Activated T-cell treated with anti-CD3 and anti-CD28 coated beads, Interleukin-2, amount 50 U/mL, for 1 hour (primary cell): ENCODE results near the gene HID1.
A peak's percentile ranks its signal among the peaks of the same experiment; 100 is the strongest.

ENCODE experiments used
- DNase-seq: peaks from one replicate; pipeline ENCODE4 v3.0.0-alpha.2; 2020

HID1 gene

DNA sequence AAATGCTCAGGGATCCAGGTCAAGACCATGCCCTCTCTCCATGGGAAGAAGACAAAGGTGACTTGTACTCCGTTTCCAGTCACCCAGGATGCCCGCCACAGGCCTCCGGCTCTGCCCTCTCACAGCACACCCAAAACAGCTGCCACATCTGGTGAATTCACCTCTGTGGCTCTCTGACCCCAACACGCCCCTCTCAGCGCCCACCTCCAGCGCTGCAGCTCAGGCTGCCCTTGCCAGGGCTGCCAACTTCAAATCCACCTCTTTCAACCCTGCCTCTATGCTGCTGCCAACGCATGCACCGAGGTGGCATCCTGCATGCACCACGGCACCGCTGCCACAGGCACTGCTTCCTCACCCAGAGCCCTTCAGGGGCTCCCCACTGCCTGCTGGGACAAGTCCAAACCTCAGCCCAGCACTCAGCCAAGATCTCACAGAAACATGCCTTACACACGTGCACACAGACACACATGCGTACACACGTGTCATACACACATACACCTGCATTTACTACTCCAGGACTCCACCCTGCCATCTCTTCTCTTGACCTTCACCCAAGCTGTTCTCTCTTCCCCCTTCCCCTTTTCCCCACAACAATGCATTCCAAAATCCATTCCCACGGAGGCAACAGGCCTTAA lies 7.5 kb downstream of the HID1 start:
- no peak for DNase-seq

DNA sequence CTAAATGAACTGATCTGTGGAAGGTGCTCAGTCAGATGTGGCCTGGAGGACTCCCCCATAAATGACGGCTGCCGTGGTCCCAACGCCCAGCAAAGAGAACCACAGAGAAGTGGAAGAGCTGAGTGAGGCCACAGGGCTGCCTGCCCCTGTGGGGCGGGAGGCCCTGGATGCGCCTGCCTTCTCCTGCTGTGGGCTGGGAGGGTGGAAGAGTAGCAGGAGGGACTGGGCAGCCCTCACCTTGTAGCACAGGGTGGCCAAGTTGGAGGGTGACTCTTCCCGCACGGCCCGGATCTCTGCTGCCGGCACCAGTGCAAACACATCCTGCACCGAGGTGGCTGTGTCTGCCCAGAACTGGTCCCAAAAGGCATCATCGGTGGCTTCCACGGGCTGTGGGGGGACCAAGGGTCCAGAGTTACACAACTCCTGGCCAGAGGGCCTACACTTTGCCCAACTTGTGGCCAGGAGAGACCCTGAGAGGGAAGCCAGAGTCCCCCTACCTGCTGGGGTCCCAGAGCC lies 8.3 kb downstream of the HID1 start:
- no peak for DNase-seq

DNA sequence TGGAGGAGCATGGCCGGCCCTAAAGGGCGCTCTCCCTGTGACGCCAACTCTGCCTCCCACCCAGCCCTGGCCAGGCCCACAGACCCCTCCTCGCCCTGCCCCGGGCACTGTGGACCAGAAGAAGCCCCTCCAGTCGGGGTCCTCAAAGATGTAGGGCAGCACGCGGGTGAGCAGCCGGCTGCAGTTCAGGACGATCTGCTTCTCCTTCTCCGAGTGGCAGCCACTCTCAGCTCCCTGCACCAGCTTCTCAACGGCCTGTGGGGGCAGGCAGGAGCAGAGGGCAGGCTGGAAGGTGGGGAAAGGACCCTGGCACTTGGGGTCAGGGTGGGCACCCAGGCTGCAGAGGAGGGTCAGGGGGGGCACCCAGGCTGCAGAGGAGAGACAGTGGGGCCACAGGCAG lies 8.9 kb downstream of the HID1 start:
- DNase-seq, result no peak

DNA sequence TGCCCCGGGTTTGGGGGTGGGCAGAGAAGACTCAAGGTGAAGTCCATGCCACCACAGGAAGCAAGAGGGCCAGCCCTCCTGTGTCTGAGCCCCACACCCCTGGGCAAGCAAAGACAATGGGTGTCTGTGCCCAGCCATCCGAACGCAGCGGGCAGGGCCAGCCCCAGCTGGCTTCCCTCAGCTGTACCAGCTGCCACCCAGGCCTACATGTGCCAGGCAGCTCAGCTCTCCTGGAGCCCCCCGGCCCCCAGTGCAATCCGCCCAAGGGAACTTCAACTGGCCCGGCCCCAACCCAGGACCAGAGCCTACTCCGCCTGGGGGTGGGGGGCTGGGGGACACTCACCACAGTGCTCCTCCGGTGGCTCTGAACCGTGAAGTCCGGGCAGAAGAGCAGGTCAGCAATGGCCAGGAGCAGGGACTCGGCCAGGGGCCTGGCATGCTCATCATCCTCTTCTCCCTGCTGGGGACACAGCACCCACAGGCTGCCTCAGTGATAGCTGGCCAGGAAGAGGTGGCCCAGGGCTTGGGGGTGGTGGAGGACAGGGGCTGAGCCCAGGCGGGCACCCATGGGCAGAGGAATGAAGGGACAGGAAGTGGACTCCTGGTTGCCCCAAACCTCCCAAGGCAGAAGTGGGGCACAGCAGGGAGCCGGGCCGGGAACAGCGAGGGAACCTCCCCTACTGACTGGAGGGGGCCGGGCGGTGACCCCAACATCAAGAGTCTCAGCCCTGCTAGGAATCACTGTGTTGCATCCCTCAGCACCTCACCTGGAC lies 9.8 kb downstream of the HID1 start:
- DNase-seq, result no peak

DNA sequence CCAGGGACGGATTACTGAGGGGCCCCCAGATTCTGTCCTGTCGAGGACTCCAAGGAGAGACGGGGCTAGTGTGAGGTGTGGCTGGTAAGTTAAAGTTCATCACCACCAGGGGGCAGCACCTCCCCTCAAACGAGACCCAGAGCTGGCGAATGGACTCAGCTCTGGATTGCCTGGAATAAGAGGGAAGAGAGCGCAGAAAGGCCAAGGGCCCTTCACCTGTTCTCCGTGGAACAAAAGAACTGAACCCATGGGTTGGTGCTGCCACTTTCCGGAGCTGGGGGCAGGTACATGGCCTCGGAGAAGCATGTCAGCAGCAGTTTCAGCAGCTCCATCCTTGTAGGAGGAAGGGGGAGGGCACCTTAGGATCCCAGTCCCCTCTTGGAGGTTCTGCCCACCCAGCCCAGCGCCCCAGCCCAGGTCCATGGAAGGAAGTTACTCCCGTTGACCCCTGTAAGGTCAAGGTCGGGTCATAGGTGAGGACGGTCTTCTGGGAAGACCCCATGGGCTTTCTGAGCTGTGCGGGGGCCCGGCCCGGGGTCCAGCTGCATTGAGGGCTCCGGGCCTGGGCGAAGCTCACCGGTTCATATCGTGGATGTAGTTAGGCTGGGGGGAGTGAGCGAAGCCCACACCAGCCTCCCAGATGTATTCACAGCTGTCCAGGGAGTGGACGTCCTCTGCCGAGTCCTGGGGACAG lies 10.8 kb downstream of the HID1 start:
- peak; percentile 83 for DNase-seq

DNA sequence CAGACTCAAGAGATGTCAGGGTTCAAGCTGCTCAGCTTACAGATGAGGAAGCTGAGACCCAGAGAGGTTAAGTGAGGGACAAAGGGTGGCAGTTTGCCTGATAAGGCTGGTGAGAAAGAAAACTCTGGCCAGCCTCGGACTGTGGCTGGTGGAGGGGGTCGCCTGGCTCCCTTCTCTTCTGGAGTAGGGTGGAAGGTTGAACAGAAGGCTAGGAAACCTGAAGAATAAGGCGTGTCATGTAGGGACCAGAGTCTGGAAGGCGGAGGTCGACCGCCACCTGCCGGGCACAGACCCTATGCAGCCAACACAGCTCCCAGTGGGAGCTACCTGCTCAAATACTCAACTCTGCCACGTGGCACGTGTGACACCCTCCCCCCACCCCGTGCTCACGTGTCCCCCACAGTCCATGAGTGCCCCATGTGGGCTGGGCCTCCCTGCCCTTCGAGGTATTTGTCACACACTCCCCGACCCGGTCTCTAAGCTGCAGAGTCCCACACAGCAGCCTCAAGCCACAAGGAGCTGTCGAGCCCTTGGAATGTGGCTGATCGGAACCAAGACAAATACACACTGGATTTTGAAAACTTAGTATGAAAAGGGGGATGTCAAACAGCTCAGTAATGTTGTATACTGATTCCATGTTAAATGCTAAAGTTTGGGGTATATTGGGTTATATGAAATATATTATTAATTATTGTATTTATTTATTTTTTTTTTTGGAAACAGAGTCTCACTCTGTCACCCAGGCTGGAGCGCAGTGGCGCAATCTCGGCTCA lies 11.8 kb downstream of the HID1 start:
- peak; percentile 52 for DNase-seq

DNA sequence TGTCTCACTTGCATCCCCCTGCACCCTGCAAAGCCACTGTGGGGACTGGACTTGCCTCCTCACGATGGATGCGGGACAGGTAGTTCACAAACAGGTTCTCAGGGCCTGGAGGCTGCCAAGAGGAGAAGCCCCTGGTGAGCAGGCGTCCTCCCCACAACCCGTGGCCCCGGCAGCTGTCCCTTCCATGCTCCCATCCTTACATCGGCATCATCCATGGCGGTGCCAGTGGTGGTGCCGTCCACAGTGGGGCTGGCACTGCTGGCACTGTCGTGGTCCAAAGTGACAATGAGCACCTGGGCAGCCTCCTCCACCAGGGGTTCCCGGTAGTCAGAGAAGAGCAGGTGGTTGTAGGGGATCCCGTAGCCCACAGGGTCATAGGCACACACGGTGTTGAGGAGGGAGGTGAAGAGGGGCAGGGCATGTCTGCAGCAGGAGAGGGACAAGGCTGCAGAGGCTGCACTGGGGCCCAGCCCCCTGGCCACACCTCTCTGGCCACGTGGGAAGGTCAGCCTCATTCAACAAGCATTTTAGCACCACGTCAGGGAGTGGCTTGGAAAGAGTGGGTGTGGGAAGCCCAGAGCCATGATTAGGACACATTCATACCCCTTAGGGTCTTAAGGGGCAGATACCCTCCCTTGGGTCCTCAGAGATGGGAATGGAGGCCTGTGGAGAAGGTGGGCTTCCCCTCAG lies 12.6 kb downstream of the HID1 start:
- DNase-seq, result no peak

DNA sequence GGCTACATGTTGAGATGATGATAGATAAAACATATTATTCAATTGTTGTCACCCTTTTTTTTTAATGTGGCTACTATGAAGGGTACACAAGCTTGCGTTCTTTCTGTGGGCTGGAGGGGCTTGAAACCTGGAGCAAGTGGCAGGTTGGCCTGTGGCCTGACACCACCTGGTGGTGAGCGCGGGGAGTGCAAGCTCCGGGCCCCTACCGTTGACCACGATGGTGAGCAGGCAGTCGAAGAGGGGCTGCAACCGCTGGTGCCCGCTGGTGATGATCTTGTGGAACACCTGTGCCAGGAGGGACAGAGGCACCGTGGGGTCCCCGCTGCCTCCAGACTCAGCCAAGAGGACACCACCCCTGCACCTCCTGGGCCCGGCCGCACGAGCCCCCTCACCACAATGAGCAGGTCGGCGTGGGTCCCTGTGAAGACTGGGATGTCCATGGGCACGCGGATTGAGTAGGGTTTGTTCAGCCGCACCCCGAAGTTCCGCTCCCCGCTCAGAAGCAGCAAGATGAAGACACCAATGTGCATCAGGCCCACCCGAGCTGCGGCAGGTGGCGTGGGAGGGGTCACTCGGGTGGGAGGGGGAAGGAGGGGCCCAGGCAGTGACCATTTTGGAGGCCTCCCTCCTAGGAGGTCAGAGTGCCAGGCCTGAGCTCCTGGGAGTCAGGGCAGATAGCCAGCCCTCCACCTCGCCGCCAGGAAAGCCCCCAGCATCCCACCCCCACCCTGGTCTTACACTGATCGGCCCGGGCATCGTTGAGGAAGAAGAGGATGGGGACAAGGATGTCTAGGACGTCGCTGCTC lies 14.4 kb downstream of the HID1 start:
- DNase-seq, result peak; percentile 84

DNA sequence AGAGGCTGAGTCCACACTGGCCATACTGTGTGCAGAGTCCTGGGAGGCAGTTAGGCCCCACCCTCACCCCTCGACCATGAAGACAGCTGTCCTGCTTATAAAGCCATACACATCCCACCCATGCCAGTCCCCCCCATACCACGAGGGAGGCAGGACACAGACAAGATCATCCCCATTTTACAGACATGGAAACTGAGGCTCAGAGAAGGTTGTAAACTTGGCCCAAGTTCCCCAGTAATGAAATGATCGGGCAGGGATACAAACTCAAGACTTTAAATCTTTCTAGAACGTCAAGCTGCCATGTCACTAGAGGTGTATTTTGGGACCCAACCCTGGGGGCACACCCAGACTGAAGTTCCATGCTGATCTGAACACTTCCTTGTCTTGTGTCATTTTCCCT lies 16.5 kb downstream of the HID1 start:
- no peak for DNase-seq

DNA sequence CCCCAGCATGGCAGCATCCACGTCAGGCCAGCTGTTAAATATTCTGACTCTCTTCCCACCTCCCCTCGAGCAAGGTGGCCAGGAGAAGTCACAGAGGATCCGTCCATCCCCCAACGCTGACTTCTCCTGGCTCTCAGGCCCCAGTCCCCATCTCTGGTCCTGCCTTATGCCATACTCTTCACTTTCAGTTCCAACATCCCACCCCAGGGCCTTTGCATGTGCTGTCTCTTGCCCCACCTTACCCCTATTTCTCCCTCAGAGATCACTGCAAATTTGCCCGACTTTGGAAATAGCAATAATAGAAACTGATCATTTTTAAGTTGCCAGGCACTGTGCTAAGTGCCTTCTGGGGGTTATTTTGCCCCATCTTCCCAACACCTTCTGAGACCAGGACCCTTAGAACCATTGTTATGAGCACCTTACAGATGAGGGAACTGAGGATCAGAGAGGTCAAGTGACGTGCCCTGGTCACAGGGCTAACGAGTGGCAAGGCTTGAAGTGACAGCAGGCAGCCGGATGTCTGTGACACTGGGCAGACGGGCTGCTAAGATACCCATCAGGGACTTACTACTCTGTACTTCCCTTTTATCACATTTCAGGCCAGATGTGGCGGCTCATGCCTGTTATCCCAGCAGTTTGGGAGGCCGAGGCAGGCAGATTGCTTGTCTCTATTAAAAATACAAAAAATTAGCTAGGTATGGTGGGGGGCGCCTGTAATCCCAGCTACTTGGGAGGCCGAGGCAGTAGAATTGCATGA lies 17.7 kb downstream of the HID1 start:
- DNase-seq, result no peak

DNA sequence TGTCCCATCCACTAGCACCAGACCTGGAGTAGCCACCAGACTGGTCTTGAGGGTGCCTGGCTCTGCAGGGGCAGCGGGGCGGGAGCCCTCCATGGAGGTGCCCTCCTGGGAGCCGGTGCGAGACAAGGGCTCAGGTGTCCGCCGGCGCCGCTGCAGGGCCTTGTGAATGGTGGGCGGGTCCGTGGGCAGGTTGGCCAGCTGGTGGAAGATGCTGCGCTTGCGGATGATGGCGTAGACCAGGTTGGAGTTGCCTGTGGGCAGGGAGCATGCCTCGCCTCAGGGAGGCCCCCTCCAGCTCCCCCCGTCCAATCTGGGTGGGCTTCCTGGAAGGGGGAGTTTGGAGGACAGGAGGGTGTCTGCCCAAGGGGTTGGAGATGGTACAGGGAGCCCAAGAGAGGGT lies 18.4 kb downstream of the HID1 start:
- DNase-seq, result no peak

DNA sequence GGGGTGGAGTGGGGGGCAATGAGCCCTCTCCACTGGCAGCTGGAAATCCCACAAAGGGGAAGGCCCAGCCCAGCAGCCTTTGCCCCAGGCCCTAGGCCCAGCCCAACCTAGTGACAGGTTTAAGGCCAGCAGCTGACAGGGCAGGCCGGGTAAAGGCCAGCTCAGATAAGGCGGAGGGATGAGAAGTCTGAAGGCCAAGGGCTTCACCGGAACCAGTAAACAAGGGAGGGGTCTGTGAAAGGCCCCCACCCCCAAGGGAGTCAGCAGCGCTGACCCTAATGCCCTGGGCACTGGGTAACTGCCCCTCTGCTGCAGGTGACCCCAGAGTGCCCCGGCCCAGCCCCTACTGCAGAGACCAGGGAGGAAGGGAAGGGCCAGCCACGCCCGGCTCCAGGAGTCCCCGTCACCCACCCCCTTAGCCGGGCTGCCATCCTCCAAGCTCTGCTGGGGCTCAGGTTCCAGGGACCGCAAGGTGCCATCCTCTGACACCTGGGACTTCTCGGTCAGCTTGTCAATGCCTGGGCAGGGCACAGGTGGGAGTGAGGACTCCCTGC lies 19.3 kb downstream of the HID1 start:
- no peak for DNase-seq

DNA sequence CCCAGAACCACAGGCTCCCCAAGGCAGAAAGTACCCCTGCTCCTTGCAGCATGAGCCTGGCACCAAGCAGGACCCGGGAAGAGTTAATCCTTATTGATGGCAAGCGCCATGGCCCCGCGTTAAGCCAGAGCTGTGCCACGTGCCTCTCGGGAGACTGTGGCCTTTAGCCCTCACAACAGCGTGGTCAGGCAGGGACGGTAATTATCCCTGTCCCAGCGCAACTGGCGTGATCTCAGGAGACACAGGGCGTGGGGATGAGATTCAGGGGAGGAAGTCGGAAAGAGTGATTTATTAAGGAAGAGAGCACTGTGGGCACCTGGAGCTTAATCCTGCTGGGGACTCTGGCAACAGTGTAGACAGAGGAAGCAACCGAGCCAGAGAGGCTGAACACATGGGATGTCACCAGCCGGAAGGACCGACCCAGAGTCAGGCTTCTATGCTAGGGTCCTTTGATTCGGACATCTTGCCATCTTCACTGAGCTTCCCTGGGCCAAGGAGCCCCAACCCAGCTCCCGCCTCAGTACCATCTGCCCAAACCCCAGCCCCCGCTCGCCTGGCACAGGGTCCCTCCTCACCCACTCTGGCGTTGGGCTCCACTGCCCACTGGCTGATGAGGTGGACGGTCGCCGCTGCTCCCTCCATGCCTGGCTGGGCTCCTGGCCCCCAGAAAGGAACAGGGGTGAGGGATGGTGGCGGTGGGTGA lies 20.0 kb downstream of the HID1 start:
- no peak for DNase-seq

DNA sequence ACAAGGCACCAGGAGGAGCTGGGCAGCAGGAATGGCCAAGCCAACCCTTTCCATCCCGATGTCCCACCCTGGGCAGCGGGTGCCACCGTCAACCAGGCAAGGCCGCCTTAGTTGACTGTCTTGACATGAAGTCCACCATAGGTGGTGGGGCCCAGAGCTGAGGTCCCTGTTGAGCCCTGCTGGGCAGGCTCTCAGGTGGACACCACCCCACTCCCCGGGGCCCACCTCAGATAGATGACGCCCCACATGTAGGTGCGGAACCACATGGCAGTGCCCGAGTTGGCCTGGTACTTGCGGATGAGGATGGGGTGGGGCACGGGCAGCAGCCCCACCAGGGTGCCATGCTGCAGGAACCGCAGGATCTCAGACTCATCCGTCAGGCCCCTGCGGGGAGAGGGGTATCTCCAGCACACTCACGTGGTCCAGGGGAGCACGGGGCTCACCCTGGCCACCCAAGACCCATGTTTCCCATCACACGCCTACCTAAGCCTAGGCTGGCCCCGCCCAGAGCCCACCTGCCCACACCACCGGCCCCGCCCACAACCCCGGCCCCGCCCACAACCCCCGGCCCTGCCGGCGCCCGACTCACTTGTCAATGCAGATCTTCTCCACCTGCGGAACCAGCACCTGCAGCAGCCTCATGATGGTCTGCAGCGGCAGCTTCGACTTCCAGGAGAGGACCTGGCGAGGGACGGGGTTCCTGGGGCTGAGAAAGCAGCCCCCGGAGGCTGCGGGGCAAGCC lies 20.7 kb downstream of the HID1 start:
- no peak for DNase-seq

DNA sequence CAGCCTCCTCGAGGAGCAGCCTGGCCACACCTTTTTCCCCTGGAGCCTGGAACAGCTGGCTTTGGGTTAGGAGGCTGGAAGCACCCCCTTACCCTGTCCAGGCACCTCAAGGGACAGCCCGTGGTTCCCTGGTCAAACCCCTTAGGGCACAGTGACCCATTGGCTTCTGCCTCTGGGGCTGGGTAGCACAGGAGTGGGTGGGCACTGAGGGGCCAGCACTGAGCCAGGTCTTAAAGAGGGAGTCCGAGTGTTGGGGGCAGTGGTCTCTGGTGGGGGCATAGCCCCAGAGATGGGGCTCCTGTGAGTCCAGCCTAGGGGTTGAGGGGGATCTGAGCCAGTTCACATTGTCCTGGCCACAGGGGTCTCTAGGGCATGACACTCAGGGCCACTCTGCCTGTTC lies 21.5 kb downstream of the HID1 start:
- DNase-seq, result no peak

DNA sequence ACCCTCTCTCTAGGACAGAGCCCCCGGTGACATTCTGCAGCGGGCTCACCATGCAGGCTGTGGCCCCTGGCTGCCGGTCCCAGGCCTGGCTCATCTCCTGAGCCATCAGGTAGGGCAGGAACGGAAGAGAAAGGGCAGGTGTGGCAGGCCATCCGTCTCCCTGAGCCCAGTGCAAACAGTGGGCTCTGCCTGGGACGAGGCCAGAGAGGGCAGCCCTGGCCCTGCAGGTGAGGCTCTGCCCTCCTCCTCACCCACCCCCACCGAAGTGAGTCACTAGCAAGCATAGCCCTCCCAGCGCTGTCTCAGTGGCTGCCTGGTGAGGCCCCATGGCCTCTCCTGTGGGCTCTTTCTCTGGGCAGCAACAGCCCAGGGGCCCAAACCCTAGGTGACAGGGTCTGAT lies 22.4 kb downstream of the HID1 start:
- DNase-seq, result no peak

DNA sequence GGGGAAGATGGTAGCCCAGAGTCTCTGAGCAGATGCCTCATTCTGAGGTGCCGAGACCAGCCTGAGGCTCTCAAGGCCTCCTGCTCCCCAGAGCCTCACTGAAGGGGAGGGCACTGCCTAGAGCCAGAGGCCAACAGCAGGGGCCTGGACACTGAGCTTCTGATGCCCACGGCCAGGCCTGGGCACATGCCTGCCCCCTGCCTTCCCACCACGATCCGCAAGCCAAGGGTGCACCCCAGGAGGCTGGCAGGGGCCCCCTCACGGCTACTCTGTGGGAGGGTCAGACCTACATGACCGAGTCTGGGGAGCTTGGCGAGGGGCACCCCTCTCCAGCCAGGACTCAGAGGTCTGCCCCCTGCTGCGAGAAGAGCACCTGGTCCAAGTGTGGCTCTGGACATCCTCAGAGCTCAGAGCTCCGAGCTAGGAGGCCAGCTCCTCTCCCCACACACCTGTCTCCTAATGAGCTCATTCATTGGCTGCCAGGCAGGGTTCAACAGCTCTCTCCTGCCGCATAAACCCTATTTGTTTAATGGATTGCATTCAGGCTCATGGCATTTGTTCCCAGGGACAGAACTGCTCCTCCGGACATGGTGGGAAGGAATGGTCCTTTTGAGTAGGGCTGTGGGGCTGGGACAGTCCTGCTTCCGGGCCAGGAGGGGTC lies 23.0 kb downstream of the HID1 start:
- DNase-seq, result no peak

DNA sequence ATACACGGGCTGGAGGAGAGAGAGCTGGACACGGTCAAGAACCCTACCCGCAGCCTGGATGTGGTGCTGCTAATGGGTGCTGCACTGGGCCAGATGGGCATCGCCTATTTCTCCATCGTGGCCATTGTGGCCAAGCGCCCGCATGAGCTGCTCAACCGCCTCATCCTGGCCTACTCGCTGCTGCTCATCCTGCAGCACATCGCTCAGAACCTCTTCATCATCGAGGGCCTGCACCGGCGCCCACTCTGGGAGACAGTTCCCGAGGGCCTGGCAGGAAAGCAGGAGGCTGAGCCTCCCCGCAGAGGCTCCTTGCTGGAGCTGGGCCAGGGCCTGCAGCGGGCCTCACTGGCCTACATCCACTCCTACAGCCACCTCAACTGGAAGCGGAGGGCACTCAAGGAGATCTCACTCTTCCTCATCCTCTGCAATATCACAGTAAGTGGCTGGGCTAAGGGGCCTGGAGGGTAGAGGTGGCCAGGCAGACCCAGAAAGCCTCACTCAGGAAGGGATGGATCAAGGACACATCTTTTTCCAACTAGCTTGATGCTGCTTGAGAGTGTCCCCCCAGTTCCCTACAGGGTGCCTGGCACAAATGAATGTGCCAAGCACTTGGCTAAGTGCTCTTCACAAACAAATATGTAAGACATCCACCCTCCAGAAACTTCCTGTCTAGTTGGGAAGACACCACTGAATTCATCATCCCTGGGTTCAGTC lies 25.4 kb downstream of the HID1 start:
- DNase-seq, result no peak
